ENCODE results near the gene CHMP4B. TPM values are rescaled to one million over a fixed set of nuclear protein-coding genes. Genes with fewer than 3 reads are reported as not detected.
"Not testable (repeated sequence)": the region's sequence is repeated elsewhere in the genome, so short reads cannot be mapped to it uniquely, and the experiment has no call there.

The CHMP4B gene
- total and polyA plus RNA-seq, 4 donors: 91.6 to 162 (median 120) TPM

GRCh38 chr20:33791959-33792597, 19.1 kb upstream of the CHMP4B start:
- no peak overlapping the region for H3K4me3 ChIP-seq

GRCh38 chr20:33792598-33792989, 18.6 kb upstream of the CHMP4B start:
- 57 to 58% methylated on average over 3 of the region's 3 CpGs for WGBS, 2 donors
- H3K27me3 ChIP-seq (ENCODE audit: control insufficient read depth in 3 of 3, insufficient read depth in 3 of 3, low read length in 2 of 3); ATAC-seq (ENCODE audit: insufficient read depth, low FRiP score); H3K9me3 ChIP-seq (ENCODE audit: control insufficient read depth in 4 of 4, insufficient read depth in 3 of 4, low read length in 3 of 4); H3K9ac ChIP-seq (ENCODE audit: insufficient read depth in 1 of 2, low read length in 2 of 2); DNase-seq; H3K36me3 ChIP-seq (ENCODE audit: control insufficient read depth in 4 of 4, insufficient read depth in 4 of 4, low read length in 4 of 4); H3K4me3 ChIP-seq: not testable (repeated sequence)
- H3K4me1 ChIP-seq (ENCODE audit: control insufficient read depth in 5 of 5, insufficient read depth in 5 of 5, low read length in 5 of 5): peaks cover 0 to 23% (median 21%) of the 10 kb centered on the region in 5 donors
- H3K27ac ChIP-seq (ENCODE audit: low read depth in 1 of 2, low read length in 1 of 2): peak overlapping the region in 1 of 2 donors; percentile 16

More at GRCh38 chr20:33791959-33792597, 19.1 kb upstream of the CHMP4B start:
- WGBS, 2 donors: 69 to 84% methylated on average over 13 of the region's 13 CpGs
- Histone ChIP-seq H3K27me3 (ENCODE audit: control insufficient read depth in 3 of 3, insufficient read depth in 3 of 3, low read length in 2 of 3) (no peaks in the 10 kb centered on the region), H3K9me3 (ENCODE audit: control insufficient read depth in 4 of 4, insufficient read depth in 3 of 4, low read length in 3 of 4) (no peaks in the 10 kb centered on the region), H3K9ac (ENCODE audit: insufficient read depth in 1 of 2, low read length in 2 of 2) (no peak overlapping the region), H3K27ac (ENCODE audit: low read depth in 1 of 2, low read length in 1 of 2) (no peak overlapping the region), H3K4me1 (ENCODE audit: control insufficient read depth in 5 of 5, insufficient read depth in 5 of 5, low read length in 5 of 5) (peaks cover 0 to 23% (median 21%) of the 10 kb centered on the region in 5 donors), H3K36me3 (ENCODE audit: control insufficient read depth in 4 of 4, insufficient read depth in 4 of 4, low read length in 4 of 4) (peaks cover 0 to 5% (median 0%) of the 10 kb centered on the region in 4 donors)
- DNase-seq (peak in 2 of 3 donors; percentile 32 to 58), ATAC-seq (ENCODE audit: insufficient read depth, low FRiP score) (no peak)
- peak; percentile 61 for TF ChIP-seq CTCF (IDR thresholded peaks at IDR 0.05; ENCODE audit: control extremely low read depth, extremely low read depth)

- H3K4me3 ChIP-seq: no peak overlapping the region
- H3K9ac ChIP-seq (ENCODE audit: insufficient read depth in 1 of 2, low read length in 2 of 2): no peak overlapping the region
- peak overlapping the region in 1 of 2 donors; percentile 16 for H3K27ac ChIP-seq (ENCODE audit: low read depth in 1 of 2, low read length in 1 of 2)
- no peaks in the 10 kb centered on the region for H3K27me3 ChIP-seq (ENCODE audit: control insufficient read depth in 3 of 3, insufficient read depth in 3 of 3, low read length in 2 of 3)
- H3K9me3 ChIP-seq (ENCODE audit: control insufficient read depth in 4 of 4, insufficient read depth in 3 of 4, low read length in 3 of 4): no peaks in the 10 kb centered on the region
- DNase-seq: peak; percentile 30 to 64 (median 40)
- ATAC-seq (ENCODE audit: insufficient read depth, low FRiP score): no peak
- peaks cover 0 to 23% (median 21%) of the 10 kb centered on the region in 5 donors for H3K4me1 ChIP-seq (ENCODE audit: control insufficient read depth in 5 of 5, insufficient read depth in 5 of 5, low read length in 5 of 5)
- WGBS, 2 donors: 54 to 61% methylated on average over 21 of the region's 21 CpGs
- TF ChIP-seq CTCF (IDR thresholded peaks at IDR 0.05; ENCODE audit: control extremely low read depth, extremely low read depth): no peak
- peaks cover 0 to 5% (median 0%) of the 10 kb centered on the region in 4 donors for H3K36me3 ChIP-seq (ENCODE audit: control insufficient read depth in 4 of 4, insufficient read depth in 4 of 4, low read length in 4 of 4)
Measured at GRCh38 chr20:33793011-33793931, 17.9 kb upstream of the CHMP4B start.
